Mesenchymal stem cell (in vitro differentiated cells and primary cell): ENCODE results near the gene GPX4.

Experiments used
- DNase-seq: peaks from one replicate; pipeline ENCODE4 v3.0.0-alpha.2; 2013
- H2AFZ ChIP-seq: one replicate; pipeline ENCODE4 v1.6.1; 2013; ENCODE audit warnings: low read depth, mild to moderate bottlenecking, control low read depth, inconsistent platforms, low read length, moderate library complexity
- H2AK5ac ChIP-seq: 2 replicates; pipeline ENCODE4 v1.6.1; 2013; ENCODE audit warnings: low read length, moderate library complexity, mild to moderate bottlenecking, inconsistent platforms; ENCODE audit not compliant: severe bottlenecking
- H2BK120ac ChIP-seq: one replicate; pipeline ENCODE4 v1.6.1; 2013; ENCODE audit warnings: low read depth, mild to moderate bottlenecking, inconsistent platforms, low read length, moderate library complexity
- H2BK12ac ChIP-seq, 2 experiments: one replicate each; pipeline ENCODE4 v1.6.1; 2013; ENCODE audit warnings: inconsistent platforms in 2 of 2, low read length in 2 of 2, mild to moderate bottlenecking in 2 of 2, moderate library complexity in 2 of 2, control low read depth in 1 of 2
- H2BK15ac ChIP-seq: one replicate; pipeline ENCODE4 v1.6.1; 2013; ENCODE audit warnings: mild to moderate bottlenecking, low read depth, inconsistent platforms; ENCODE audit not compliant: poor library complexity, severe bottlenecking
- H2BK5ac ChIP-seq: 2 replicates; pipeline ENCODE4 v1.6.1; 2013; ENCODE audit warnings: low read depth, mild to moderate bottlenecking, low read length, control low read depth, inconsistent platforms; ENCODE audit not compliant: poor library complexity, severe bottlenecking
- H3K14ac ChIP-seq, 2 experiments: one replicate each; pipeline ENCODE4 v1.6.1; 2013; ENCODE audit warnings: inconsistent platforms in 2 of 2, low read length in 2 of 2, control low read depth in 1 of 2, mild to moderate bottlenecking in 1 of 2, moderate library complexity in 1 of 2
- H3K18ac ChIP-seq, 2 experiments: one replicate each; pipeline ENCODE4 v1.6.1; 2013; ENCODE audit warnings: inconsistent platforms in 2 of 2, low read length in 2 of 2, control low read depth in 1 of 2, low read depth in 1 of 2, mild to moderate bottlenecking in 1 of 2
- H3K23ac ChIP-seq, 2 experiments: one replicate each; pipeline ENCODE4 v1.6.1; 2013; ENCODE audit warnings: inconsistent platforms in 2 of 2, low read length in 2 of 2, mild to moderate bottlenecking in 2 of 2, moderate library complexity in 2 of 2, control low read depth in 1 of 2
- H3K27ac ChIP-seq: 2 replicates; pipeline ENCODE4 v1.5.1; 2013; ENCODE audit warnings: mild to moderate bottlenecking, moderate library complexity, low read length, control low read depth, inconsistent platforms; ENCODE audit not compliant: poor library complexity, severe bottlenecking
- H3K27me3 ChIP-seq, 2 experiments: 2 replicates each; pipeline versions ENCODE4 v1.6.1 to v1.7.0; 2013; ENCODE audit warnings: low read length in 2 of 2, mild to moderate bottlenecking in 2 of 2, moderate library complexity in 2 of 2, control low read depth in 1 of 2, inconsistent platforms in 1 of 2; ENCODE audit not compliant: control insufficient read depth in 1 of 2, insufficient read depth in 1 of 2
- H3K36me3 ChIP-seq, 2 experiments: 2 replicates each; pipeline versions ENCODE4 v1.6.1 to v1.7.0; 2013; ENCODE audit warnings: low read length in 2 of 2, control low read depth in 1 of 2, inconsistent platforms in 1 of 2, low read depth in 1 of 2, mild to moderate bottlenecking in 1 of 2; ENCODE audit not compliant: insufficient read depth in 2 of 2, control insufficient read depth in 1 of 2
- H3K4ac ChIP-seq, 2 experiments: one replicate each; pipeline ENCODE4 v1.6.1; 2013; ENCODE audit warnings: inconsistent platforms in 2 of 2, low read length in 2 of 2, mild to moderate bottlenecking in 2 of 2, moderate library complexity in 2 of 2, control low read depth in 1 of 2, low read depth in 1 of 2
- H3K4me1 ChIP-seq: 2 replicates; pipeline ENCODE4 v1.6.1; 2013; ENCODE audit warnings: low read depth, low read length, control low read depth; ENCODE audit not compliant: control insufficient read depth, insufficient read depth
- H3K4me2 ChIP-seq: 2 replicates; pipeline ENCODE4 v1.6.1; 2013; ENCODE audit warnings: low read length, mild to moderate bottlenecking, inconsistent platforms; ENCODE audit not compliant: poor library complexity, severe bottlenecking
- H3K4me3 ChIP-seq, 2 experiments: 2 replicates each; pipeline versions ENCODE4 v1.5.1 to v1.7.0; 2013; ENCODE audit warnings: low read length in 2 of 2, mild to moderate bottlenecking in 2 of 2, control low read depth in 1 of 2, low read depth in 1 of 2; ENCODE audit not compliant: insufficient read depth in 1 of 2
- H3K79me1 ChIP-seq: replicated peaks from 2 replicates; pipeline ENCODE4 v1.6.1; 2013; ENCODE audit warnings: mild to moderate bottlenecking, control low read depth, low read length, inconsistent platforms; ENCODE audit not compliant: poor library complexity, severe bottlenecking
- H3K9ac ChIP-seq: 2 replicates; pipeline ENCODE4 v1.7.0; 2013; ENCODE audit warnings: mild to moderate bottlenecking, low read length, moderate library complexity
- H3K9me3 ChIP-seq: 2 replicates; pipeline ENCODE4 v1.7.0; 2013; ENCODE audit warnings: mild to moderate bottlenecking, low read length; ENCODE audit not compliant: control insufficient read depth
- H4K8ac ChIP-seq: one replicate; pipeline ENCODE4 v1.6.1; 2013; ENCODE audit warnings: inconsistent platforms, mild to moderate bottlenecking, low read length, moderate library complexity
- H4K91ac ChIP-seq: one replicate; pipeline ENCODE4 v1.6.1; 2013; ENCODE audit warnings: mild to moderate bottlenecking, low read length, inconsistent platforms
- WGBS: methylation state at CpG from one replicate; pipeline ENCODE4 v1.1.7; 2013; ENCODE audit warnings: mixed read lengths; 5-methylcytosine and 5-hydroxymethylcytosine counted together

GPX4 gene

DNA sequence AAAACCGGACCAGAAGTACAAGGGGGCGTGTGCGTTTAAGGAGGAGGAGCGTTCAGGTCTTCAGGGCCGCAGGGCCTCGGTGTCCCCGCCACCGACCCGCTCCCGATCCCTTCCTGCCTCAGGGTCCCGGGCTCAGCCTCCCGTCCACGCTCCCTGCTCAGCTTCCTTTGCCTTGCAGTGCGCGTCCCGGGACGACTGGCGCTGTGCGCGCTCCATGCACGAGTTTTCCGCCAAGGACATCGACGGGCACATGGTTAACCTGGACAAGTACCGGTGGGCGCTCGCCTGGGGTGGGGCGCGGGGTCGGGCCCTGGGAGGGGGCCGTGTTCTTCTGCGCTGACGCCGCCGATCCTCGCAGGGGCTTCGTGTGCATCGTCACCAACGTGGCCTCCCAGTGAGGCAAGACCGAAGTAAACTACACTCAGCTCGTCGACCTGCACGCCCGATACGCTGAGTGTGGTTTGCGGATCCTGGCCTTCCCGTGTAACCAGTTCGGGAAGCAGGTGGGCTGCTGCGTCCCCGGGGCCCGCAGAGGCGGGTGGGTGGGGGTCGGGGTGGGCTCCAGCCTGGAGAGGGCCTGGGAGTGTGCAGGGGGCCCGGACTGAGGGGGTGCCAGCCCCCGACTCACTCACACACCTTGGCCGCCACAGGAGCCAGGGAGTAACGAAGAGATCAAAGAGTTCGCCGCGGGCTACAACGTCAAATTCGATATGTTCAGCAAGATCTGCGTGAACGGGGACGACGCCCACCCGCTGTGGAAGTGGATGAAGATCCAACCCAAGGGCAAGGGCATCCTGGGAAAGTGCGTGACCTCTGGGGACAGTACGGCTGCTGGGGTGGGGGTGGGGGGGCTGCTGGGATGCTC lies 1.4 kb downstream of the GPX4 start:
- H3K79me1 ChIP-seq, result peaks cover 6% of the 10 kb centered on the region
- peak overlapping the region; percentile 48 for H3K27ac ChIP-seq
- DNase-seq, result peak; percentile 69
- H2BK120ac ChIP-seq, result peak overlapping the region; percentile 92
- H3K4me2 ChIP-seq, result peak overlapping the region; percentile 67
- peak overlapping the region; percentile 74 for H4K8ac ChIP-seq
- H3K27me3 ChIP-seq, result no peaks in the 10 kb centered on the region
- H3K18ac ChIP-seq, result peak overlapping the region; percentile 89 to 91
- WGBS, result 39% methylated on average over 69 of the region's 69 CpGs
- H4K91ac ChIP-seq, result peak overlapping the region; percentile 66
- peak overlapping the region; percentile 54 to 64 for H3K23ac ChIP-seq
- H3K36me3 ChIP-seq, result peaks cover 27 to 54% of the 10 kb centered on the region in 2 experiments
- peak overlapping the region; percentile 88 for H3K9ac ChIP-seq
- H3K4me1 ChIP-seq, result peaks cover 42% of the 10 kb centered on the region
- H3K4me3 ChIP-seq, result peak overlapping the region; percentile 82 to 83
- H2BK15ac ChIP-seq, result peak overlapping the region; percentile 93
- H2BK12ac ChIP-seq, result peak overlapping the region; percentile 11 to 22
- H3K4ac ChIP-seq, result peak overlapping the region in 1 of 2 experiments; percentile 71
- peak overlapping the region in 1 of 2 experiments; percentile 63 for H3K14ac ChIP-seq
- H3K9me3 ChIP-seq, result no peaks in the 10 kb centered on the region
- no peak overlapping the region for H2BK5ac ChIP-seq
- no peak overlapping the region for H2AK5ac ChIP-seq
- H2AFZ ChIP-seq, result no peak overlapping the region

DNA sequence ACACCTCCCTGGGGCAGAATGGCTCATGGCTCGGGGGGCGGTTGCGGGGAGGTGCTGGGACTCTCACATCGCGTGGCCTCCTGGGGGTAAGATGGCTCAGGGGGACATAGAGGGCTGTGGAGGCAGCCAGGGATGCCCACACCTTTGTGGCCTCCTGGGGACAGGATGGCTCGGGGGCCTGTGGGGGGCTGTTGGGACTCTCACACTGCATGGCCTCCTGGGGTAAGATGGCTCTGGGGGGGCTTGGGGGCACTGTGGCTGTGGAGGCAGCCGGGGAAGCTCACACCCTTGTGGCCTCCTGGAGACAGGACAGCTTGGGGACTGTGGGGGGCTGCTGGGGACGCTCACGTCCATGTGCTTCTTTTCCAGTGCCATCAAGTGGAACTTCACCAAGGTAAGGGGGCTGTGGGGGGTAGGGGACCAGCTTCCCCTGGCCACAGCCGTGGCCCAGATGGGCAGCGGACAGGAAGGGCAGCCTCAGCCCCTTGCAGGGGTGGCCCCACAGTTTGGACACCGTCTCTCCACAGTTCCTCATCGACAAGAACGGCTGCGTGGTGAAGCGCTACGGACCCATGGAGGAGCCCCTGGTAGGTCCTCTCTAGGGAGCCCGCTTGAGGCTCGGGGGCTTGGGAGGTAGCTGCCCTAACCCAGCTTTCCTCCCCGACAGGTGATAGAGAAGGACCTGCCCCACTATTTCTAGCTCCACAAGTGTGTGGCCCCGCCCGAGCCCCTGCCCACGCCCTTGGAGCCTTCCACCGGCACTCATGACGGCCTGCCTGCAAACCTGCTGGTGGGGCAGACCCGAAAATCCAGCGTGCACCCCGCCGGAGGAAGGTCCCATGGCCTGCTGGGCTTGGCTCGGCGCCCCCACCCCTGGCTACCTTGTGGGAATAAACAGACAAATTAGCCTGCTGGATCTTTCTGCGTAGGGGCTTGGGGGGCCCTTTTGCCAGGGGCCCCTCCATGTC lies 2.4 kb downstream of the GPX4 start:
- no peak overlapping the region for H3K27ac ChIP-seq
- peak overlapping the region; percentile 88 for H3K9ac ChIP-seq
- peak overlapping the region; percentile 49 for H4K8ac ChIP-seq
- H3K27me3 ChIP-seq, result no peaks in the 10 kb centered on the region
- H3K9me3 ChIP-seq, result no peaks in the 10 kb centered on the region
- peak overlapping the region; percentile 21 for H4K91ac ChIP-seq
- peak overlapping the region; percentile 27 for H2AK5ac ChIP-seq
- no peak overlapping the region for H3K4ac ChIP-seq
- peaks cover 6% of the 10 kb centered on the region for H3K79me1 ChIP-seq
- no peak overlapping the region for H3K18ac ChIP-seq
- H2AFZ ChIP-seq, result no peak overlapping the region
- DNase-seq, result no peak
- H2BK12ac ChIP-seq, result no peak overlapping the region
- H3K4me2 ChIP-seq, result no peak overlapping the region
- peak overlapping the region in 1 of 2 experiments; percentile 83 for H3K4me3 ChIP-seq
- H3K14ac ChIP-seq, result no peak overlapping the region
- peak overlapping the region; percentile 48 for H2BK15ac ChIP-seq
- H2BK5ac ChIP-seq, result no peak overlapping the region
- H3K23ac ChIP-seq, result no peak overlapping the region
- peaks cover 35 to 63% of the 10 kb centered on the region in 2 experiments for H3K36me3 ChIP-seq
- H3K4me1 ChIP-seq, result peaks cover 42% of the 10 kb centered on the region
- WGBS, result 97% methylated on average over 32 of the region's 32 CpGs
- no peak overlapping the region for H2BK120ac ChIP-seq

DNA sequence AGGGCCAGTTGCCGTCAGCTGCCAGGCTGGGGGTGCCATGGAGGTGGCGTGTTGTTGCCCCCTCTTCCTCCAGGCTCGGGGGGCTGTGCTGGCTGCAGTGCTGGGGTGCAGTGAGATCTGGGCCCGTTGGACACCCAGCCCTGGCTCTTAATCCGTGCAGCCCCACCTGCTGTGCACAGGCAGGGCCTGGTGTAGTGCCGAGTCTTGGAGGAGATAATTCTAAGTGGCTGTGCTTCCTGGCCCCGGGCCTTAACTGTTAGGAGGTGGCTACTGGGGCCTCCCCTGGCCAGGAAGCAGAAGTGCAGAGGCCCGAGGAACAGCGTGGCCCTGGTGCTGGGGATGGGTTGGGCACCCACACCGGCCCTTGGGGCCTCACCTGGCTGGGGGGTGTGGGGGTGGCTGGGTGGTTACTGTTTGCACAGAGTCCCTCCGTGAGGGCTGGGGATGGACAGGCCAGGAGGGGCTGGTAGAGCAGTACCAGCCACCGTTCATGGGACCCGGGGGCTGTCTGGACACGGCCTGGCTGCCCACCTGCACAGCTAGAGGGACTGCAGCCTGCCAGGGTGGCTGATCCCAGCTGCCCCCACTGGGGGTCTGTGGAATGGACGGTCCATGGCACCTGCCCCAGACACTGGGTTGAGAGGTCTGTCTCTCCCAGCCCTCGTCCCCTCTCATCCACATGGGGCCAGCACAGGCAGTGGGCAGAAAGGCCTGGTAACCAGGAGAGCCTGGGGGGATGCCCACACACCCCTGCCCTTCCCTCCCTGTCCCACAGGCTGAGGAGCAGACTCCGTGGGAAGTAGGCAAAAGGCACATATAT lies 3.3 kb downstream of the GPX4 start:
- H3K14ac ChIP-seq, result peak overlapping the region in 1 of 2 experiments; percentile 45
- H2BK12ac ChIP-seq, result peak overlapping the region in 1 of 2 experiments; percentile 18
- H2AK5ac ChIP-seq, result peak overlapping the region; percentile 69
- peak overlapping the region; percentile 18 for H4K91ac ChIP-seq
- H2BK5ac ChIP-seq, result no peak overlapping the region
- DNase-seq, result peak; percentile 62
- no peak overlapping the region for H3K18ac ChIP-seq
- H3K4me2 ChIP-seq, result no peak overlapping the region
- H3K23ac ChIP-seq, result no peak overlapping the region
- H3K9me3 ChIP-seq, result no peaks in the 10 kb centered on the region
- peak overlapping the region; percentile 88 for H3K9ac ChIP-seq
- H3K79me1 ChIP-seq, result peaks cover 6% of the 10 kb centered on the region
- H3K4me3 ChIP-seq, result no peak overlapping the region
- H3K36me3 ChIP-seq, result peaks cover 40 to 72% of the 10 kb centered on the region in 2 experiments
- no peak overlapping the region for H2BK15ac ChIP-seq
- peaks cover 36% of the 10 kb centered on the region for H3K4me1 ChIP-seq
- WGBS, result 73% methylated on average over 16 of the region's 17 CpGs
- no peaks in the 10 kb centered on the region for H3K27me3 ChIP-seq
- no peak overlapping the region for H2AFZ ChIP-seq
- H2BK120ac ChIP-seq, result no peak overlapping the region
- H3K4ac ChIP-seq, result no peak overlapping the region
- peak overlapping the region; percentile 49 for H4K8ac ChIP-seq
- peak overlapping the region; percentile 13 for H3K27ac ChIP-seq
